Activated CD4-positive, alpha-beta T cell treated with anti-CD3 and anti-CD28 coated beads for 24 hours (primary cell): ENCODE data around the gene OTOP1.
A peak's percentile ranks its signal among the peaks of the same experiment; 100 is the strongest.
"Not testable (repeated sequence)": the region's sequence is repeated elsewhere in the genome, so short reads cannot be mapped to it uniquely, and the experiment has no call there.

Experiments used
- DNase-seq, 2 donors: peaks; one replicate each; pipeline ENCODE4 v3.0.0-alpha.2; 2020; ENCODE audit warnings: low read depth in 2 of 2

Gene OTOP1

GRCh38 chr4:4226606-4227438 is at the start of gene OTOP1:
Gene OTOP1 (minus strand): TSS chr4:4226929. CDS start chr4:4226864, 65 bp downstream.
- DNase-seq: no peak

GRCh38 chr4:4274226-4274625 is 47.5 kb upstream of the OTOP1 start:
- no peak for DNase-seq

GRCh38 chr4:4271912-4272311 is 45.2 kb upstream of the OTOP1 start:
- DNase-seq: no peak

GRCh38 chr4:4270529-4270928 is 43.8 kb upstream of the OTOP1 start:
- DNase-seq: no peak

- no peak for DNase-seq
Measured at GRCh38 chr4:4269856-4270255, 43.1 kb upstream of the OTOP1 start.

GRCh38 chr4:4269331-4269731 is 42.6 kb upstream of the OTOP1 start:
- DNase-seq: no peak

GRCh38 chr4:4268776-4269175 is 42.0 kb upstream of the OTOP1 start:
- no peak for DNase-seq

- no peak for DNase-seq
Measured at GRCh38 chr4:4267981-4268380, 41.3 kb upstream of the OTOP1 start.

GRCh38 chr4:4260185-4260751 is 33.5 kb upstream of the OTOP1 start:
- no peak for DNase-seq

GRCh38 chr4:4259484-4260100 is 32.9 kb upstream of the OTOP1 start:
- DNase-seq: no peak

- DNase-seq: not testable (repeated sequence)
Measured at GRCh38 chr4:4257705-4258104, 31.0 kb upstream of the OTOP1 start.

- DNase-seq: no peak
Measured at GRCh38 chr4:4256799-4257198, 30.1 kb upstream of the OTOP1 start.

GRCh38 chr4:4254666-4255065 is 27.9 kb upstream of the OTOP1 start:
- no peak for DNase-seq

GRCh38 chr4:4254199-4254598 is 27.5 kb upstream of the OTOP1 start:
- no peak for DNase-seq

GRCh38 chr4:4249866-4250265 is 23.1 kb upstream of the OTOP1 start:
- DNase-seq: no peak

- DNase-seq: not testable (repeated sequence)
Measured at GRCh38 chr4:4249342-4249741, 22.6 kb upstream of the OTOP1 start.

- no peak for DNase-seq
Measured at GRCh38 chr4:4248885-4249203, 22.1 kb upstream of the OTOP1 start.

GRCh38 chr4:4248029-4248884 is 21.5 kb upstream of the OTOP1 start, which contains the start of gene TMEM128:
Gene TMEM128 (minus strand): TSS chr4:4248223. CDS start chr4:4248202, 21 bp downstream.
- peak; percentile 86 to 89 for DNase-seq

GRCh38 chr4:4247696-4248028 is 20.9 kb upstream of the OTOP1 start:
- peak in 1 of 2 donors; percentile 5 for DNase-seq

GRCh38 chr4:4245172-4245571 is 18.4 kb upstream of the OTOP1 start:
- DNase-seq: no peak

- not testable (repeated sequence) for DNase-seq
Measured at GRCh38 chr4:4239551-4239950, 12.8 kb upstream of the OTOP1 start.

GRCh38 chr4:4233610-4234009 is 6.9 kb upstream of the OTOP1 start:
- no peak for DNase-seq
